Fibroblast of lung (primary cell): Measurements from ENCODE around the gene KRTAP19-3. TPM values are rescaled to one million over a fixed set of nuclear protein-coding genes. Genes with fewer than 3 reads are reported as not detected.

Experiments used
- DNase-seq, 2 donors: peaks; one replicate each; pipeline versions ENCODE4 v3.0.0 to v3.0.0-alpha.2; 2010; ENCODE audit warnings: low read depth in 2 of 2
- H2AFZ ChIP-seq: 2 replicates; pipeline ENCODE4 v1.5.1; 2012; ENCODE audit warnings: low read length, control low read depth, inconsistent platforms
- H3K27ac ChIP-seq: 2 replicates; pipeline ENCODE4 v1.5.1; 2011; ENCODE audit warnings: low read length, control low read depth; ENCODE audit not compliant: insufficient read depth
- H3K27me3 ChIP-seq: 2 replicates; pipeline ENCODE4 v1.5.1; 2011; ENCODE audit warnings: mild to moderate bottlenecking, low read length; ENCODE audit not compliant: control insufficient read depth, insufficient read depth
- H3K36me3 ChIP-seq: 2 replicates; pipeline ENCODE4 v1.5.1; 2011; ENCODE audit warnings: low read length; ENCODE audit not compliant: control insufficient read depth, insufficient read depth
- H3K4me1 ChIP-seq: 2 replicates; pipeline ENCODE4 v1.5.1; 2011; ENCODE audit warnings: low read length; ENCODE audit not compliant: control insufficient read depth, insufficient read depth; ENCODE audit errors: extremely low read depth
- H3K4me2 ChIP-seq: 2 replicates; pipeline ENCODE4 v1.5.1; 2011; ENCODE audit warnings: low read length, control low read depth; ENCODE audit not compliant: insufficient read depth; ENCODE audit errors: extremely low read depth
- H3K4me3 ChIP-seq, 4 experiments: fragments of 200-600 bp in 1 of 4; sonication (generic) in 1 of 4; replicated peaks in 1 of 4; 2 replicates each; pipeline ENCODE4 v1.5.1; 2011 to 2016; ENCODE audit warnings: low read length in 4 of 4, low read depth in 3 of 4, mild to moderate bottlenecking in 3 of 4, control low read depth in 2 of 4, inconsistent platforms in 1 of 4, mixed read lengths in 1 of 4; ENCODE audit not compliant: insufficient read depth in 1 of 4; ENCODE audit errors: control extremely low read depth in 1 of 4
- H3K79me2 ChIP-seq: 2 replicates; pipeline ENCODE4 v1.5.1; 2012; ENCODE audit warnings: mild to moderate bottlenecking, low read length, inconsistent platforms; ENCODE audit not compliant: control insufficient read depth, insufficient read depth
- H3K9ac ChIP-seq: 2 replicates; pipeline ENCODE4 v1.5.1; 2011; ENCODE audit warnings: mild to moderate bottlenecking, low read length, control low read depth; ENCODE audit not compliant: insufficient read depth
- H3K9me3 ChIP-seq: 2 replicates; pipeline ENCODE4 v1.5.1; 2012; ENCODE audit warnings: low read depth, low read length; ENCODE audit not compliant: control insufficient read depth, insufficient read depth
- H4K20me1 ChIP-seq: 2 replicates; pipeline ENCODE4 v1.5.1; 2011; ENCODE audit warnings: low read length; ENCODE audit not compliant: control insufficient read depth, insufficient read depth; ENCODE audit errors: extremely low read depth
- EZH2 ChIP-seq: IDR thresholded peaks from 2 replicates; pipeline ENCODE4 v1.5.1; 2012; ENCODE audit warnings: low read length, control low read depth, mild to moderate bottlenecking; ENCODE audit errors: missing control alignments
- polyA plus RNA-seq, 2 donors: library from polyadenylated mRNA; depleted of rRNA in 1 of 2; stranded (reverse) in 1 of 2; unstranded in 1 of 2; fragments of >200 nt; gene quantifications; 2 replicates each; pipeline ENCODE4 v1.2.1, GENCODE V29; 2011 to 2012; ENCODE audit warnings: missing spikeins in 1 of 2
- total RNA-seq: library from RNA; depleted of rRNA; stranded (reverse); fragments of >200 nt; gene quantifications from 2 replicates; pipeline ENCODE4 v1.2.1, GENCODE V29; 2014
- TF ChIP-seq, protein P1 (sequence below), 2 donors: IDR thresholded peaks in 1 of 2; conservative IDR thresholded peaks in 1 of 2; 1 replicate in 1 of 2; 2 replicates in 1 of 2; pipeline ENCODE4 v1.5.1; 2011 to 2012; ENCODE audit warnings: low read length in 2 of 2, control low read depth in 1 of 2, inconsistent platforms in 1 of 2, low read depth in 1 of 2, mild to moderate bottlenecking in 1 of 2

KRTAP19-3 gene
- total and polyA plus RNA-seq, 2 donors (not counting 1 experiment from before 2014, with no cell fraction given): not detected

- Histone ChIP-seq H3K9me3 (no peaks in the 10 kb centered on the region), H3K27me3 (no peaks in the 10 kb centered on the region), H3K27ac (no peak overlapping the region), H3K9ac (no peak overlapping the region), H3K4me1 (no peaks in the 10 kb centered on the region), H3K79me2 (no peaks in the 10 kb centered on the region), H4K20me1 (no peaks in the 10 kb centered on the region), H3K4me3 (no peak overlapping the region), H2AFZ (no peak overlapping the region), H3K4me2 (no peak overlapping the region), H3K36me3 (no peaks in the 10 kb centered on the region)
- TF ChIP-seq EZH2: no peak
- TF ChIP-seq, protein P1, sequence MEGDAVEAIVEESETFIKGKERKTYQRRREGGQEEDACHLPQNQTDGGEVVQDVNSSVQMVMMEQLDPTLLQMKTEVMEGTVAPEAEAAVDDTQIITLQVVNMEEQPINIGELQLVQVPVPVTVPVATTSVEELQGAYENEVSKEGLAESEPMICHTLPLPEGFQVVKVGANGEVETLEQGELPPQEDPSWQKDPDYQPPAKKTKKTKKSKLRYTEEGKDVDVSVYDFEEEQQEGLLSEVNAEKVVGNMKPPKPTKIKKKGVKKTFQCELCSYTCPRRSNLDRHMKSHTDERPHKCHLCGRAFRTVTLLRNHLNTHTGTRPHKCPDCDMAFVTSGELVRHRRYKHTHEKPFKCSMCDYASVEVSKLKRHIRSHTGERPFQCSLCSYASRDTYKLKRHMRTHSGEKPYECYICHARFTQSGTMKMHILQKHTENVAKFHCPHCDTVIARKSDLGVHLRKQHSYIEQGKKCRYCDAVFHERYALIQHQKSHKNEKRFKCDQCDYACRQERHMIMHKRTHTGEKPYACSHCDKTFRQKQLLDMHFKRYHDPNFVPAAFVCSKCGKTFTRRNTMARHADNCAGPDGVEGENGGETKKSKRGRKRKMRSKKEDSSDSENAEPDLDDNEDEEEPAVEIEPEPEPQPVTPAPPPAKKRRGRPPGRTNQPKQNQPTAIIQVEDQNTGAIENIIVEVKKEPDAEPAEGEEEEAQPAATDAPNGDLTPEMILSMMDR (conservative IDR thresholded peaks at IDR 0.05 in 1 of 2, IDR thresholded peaks at IDR 0.05 in 1 of 2; ENCODE audit: low read depth in 1 of 2, low read length in 2 of 2): no peak
- DNase-seq: no peak
These were observed 5.6 kb downstream of the KRTAP19-3 start for GRCh38 chr21:30486180-30486579.

- Histone ChIP-seq H3K9me3 (no peaks in the 10 kb centered on the region), H3K27ac (no peak overlapping the region), H3K36me3 (no peaks in the 10 kb centered on the region), H2AFZ (no peak overlapping the region), H4K20me1 (no peaks in the 10 kb centered on the region), H3K4me2 (no peak overlapping the region), H3K27me3 (no peaks in the 10 kb centered on the region), H3K4me3 (no peak overlapping the region), H3K79me2 (no peaks in the 10 kb centered on the region), H3K4me1 (no peaks in the 10 kb centered on the region), H3K9ac (no peak overlapping the region)
- no peak for TF ChIP-seq EZH2
- TF ChIP-seq, protein P1 (conservative IDR thresholded peaks at IDR 0.05 in 1 of 2, IDR thresholded peaks at IDR 0.05 in 1 of 2; ENCODE audit: low read depth in 1 of 2, low read length in 2 of 2): no peak
- DNase-seq: no peak
These were observed 9.7 kb downstream of the KRTAP19-3 start for GRCh38 chr21:30482130-30482529.

DNA sequence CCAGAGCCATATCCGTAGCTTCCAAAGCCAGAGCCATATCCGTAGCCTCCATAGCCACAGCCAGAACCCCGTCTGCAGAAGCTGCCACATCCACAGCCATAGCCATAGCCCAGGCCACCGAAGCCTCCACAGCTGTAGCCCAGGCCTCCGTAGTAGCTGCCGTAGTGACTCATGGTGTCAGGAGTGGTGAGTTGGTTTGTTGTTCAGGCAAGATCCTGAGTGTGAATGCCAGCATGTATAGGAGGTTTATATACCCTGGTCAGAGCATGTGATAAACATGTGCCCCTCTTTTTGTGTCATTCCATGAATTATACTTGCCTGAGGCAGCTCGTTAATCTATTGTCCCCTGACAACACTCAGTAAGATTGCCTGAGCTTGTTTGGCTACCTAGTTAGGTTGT lies 11.7 kb downstream of the KRTAP19-3 start, which contains the start of gene KRTAP19-1:
Gene KRTAP19-1, minus strand, starts transcription at position 223 of the 400 bp plus-strand sequence. Its CDS starts 50 bp downstream, at position 173.
- H4K20me1 ChIP-seq: no peaks in the 10 kb centered on the region
- H3K9ac ChIP-seq: no peak within 1 kb of the TSS
- H3K79me2 ChIP-seq: no peaks in the 10 kb centered on the region
- H3K36me3 ChIP-seq: no peaks in the 10 kb centered on the region
- no peaks in the 10 kb centered on the region for H3K4me1 ChIP-seq
- H3K4me2 ChIP-seq: no peak within 1 kb of the TSS
- no peaks in the 10 kb centered on the region for H3K27me3 ChIP-seq
- H3K27ac ChIP-seq: no peak within 1 kb of the TSS
- TF ChIP-seq, protein P1 (conservative IDR thresholded peaks at IDR 0.05 in 1 of 2, IDR thresholded peaks at IDR 0.05 in 1 of 2; ENCODE audit: low read depth in 1 of 2, low read length in 2 of 2): no peak
- no peak for TF ChIP-seq EZH2
- no peak within 1 kb of the TSS for H2AFZ ChIP-seq
- no peak for DNase-seq
- no peak within 1 kb of the TSS for H3K4me3 ChIP-seq
- H3K9me3 ChIP-seq: no peaks in the 10 kb centered on the region
